Transverse colon (tissue), 4 donors: ENCODE results near the gene MYO1A. TPM values are rescaled to one million over a fixed set of nuclear protein-coding genes. Genes with fewer than 3 reads are reported as not detected.

Source experiments
- DNase-seq: peaks from one replicate; pipeline ENCODE4 v3.0.0-alpha.2; 2019
- H3K27ac ChIP-seq, 4 donors: fragments of 200-600 bp; sonication (generic); 2 replicates each; pipeline ENCODE4 v1.5.1; 2016 to 2018; ENCODE audit warnings: inconsistent platforms in 4 of 4
- H3K27me3 ChIP-seq: fragments of 200-600 bp; sonication (generic); 2 replicates; pipeline ENCODE4 v1.5.1; 2017; ENCODE audit warnings: inconsistent platforms
- H3K36me3 ChIP-seq, 4 donors: fragments of 200-600 bp; sonication (generic); 2 replicates each; pipeline ENCODE4 v1.5.1; 2017 to 2019; ENCODE audit warnings: inconsistent platforms in 4 of 4
- H3K4me1 ChIP-seq, 4 donors: fragments of 200-600 bp; sonication (generic); 2 replicates each; pipeline ENCODE4 v1.5.1; 2017 to 2020; ENCODE audit warnings: inconsistent platforms in 4 of 4
- H3K4me3 ChIP-seq, 4 donors: fragments of 200-600 bp; sonication (generic); 1 replicate in 1 of 4; 2 replicates in 3 of 4; pipeline versions ENCODE4 v1.5.1 to v1.6.1; 2017 to 2019; ENCODE audit warnings: inconsistent platforms in 4 of 4
- H3K9me3 ChIP-seq, 2 donors: fragments of 200-600 bp; sonication (generic); 2 replicates each; pipeline ENCODE4 v1.5.1; 2017 to 2019; ENCODE audit warnings: inconsistent platforms in 2 of 2
- EP300 ChIP-seq: sonication (generic); formaldehyde crosslinking; IDR thresholded peaks from one replicate; pipeline ENCODE4 v1.6.1; 2017; ENCODE audit warnings: antibody characterized with exemption, low read depth
- POLR2A ChIP-seq: fragments of 450-650 bp; IDR thresholded peaks from one replicate; pipeline ENCODE4 v1.6.1; 2016; ENCODE audit warnings: antibody characterized with exemption, mild to moderate bottlenecking, moderate library complexity
- POLR2AphosphoS5 ChIP-seq, 3 donors: sonication (generic); formaldehyde crosslinking; IDR thresholded peaks; one replicate each; pipeline ENCODE4 v1.6.1; 2016; ENCODE audit warnings: antibody characterized with exemption in 3 of 3
- WGBS, 2 donors: methylation state at CpG; one replicate each; pipeline ENCODE4 v1.1.5; 2018; ENCODE audit warnings: low coverage in 1 of 2; 5-methylcytosine and 5-hydroxymethylcytosine counted together
- in situ Hi-C, 4 donors: fragments of 200-750 bp; cut with MboI; loops; one replicate each; pipeline versions ENCODE4 v1.15.0 to v1.15.1; 2017; ENCODE audit warnings: low sequenced_read_pairs in 3 of 4, low pct_ligation_motif_present in 1 of 4, low pct_unique_long_range_greater_than_20kb in 1 of 4
- intact Hi-C: fragments of 100-400 bp; cut with DNase I; formaldehyde crosslinking; loops from one replicate; pipeline ENCODE4 v1.15.1; 2023; ENCODE audit warnings: low total_unique reads
- total RNA-seq, 4 donors: library from RNA; depleted of rRNA; stranded (reverse); fragments of >200 nt; gene quantifications; one replicate each; pipeline ENCODE4 v1.1.0, GENCODE V29; 2016
- TF ChIP-seq, protein P1 (sequence below), 5 experiments: fragments of 200-600 bp in 3 of 5; fragments of 450-650 bp in 2 of 5; sonication (generic) in 3 of 5; IDR thresholded peaks; 1 replicate in 2 of 5; 2 replicates in 3 of 5; pipeline ENCODE4 v1.5.1; 2016 to 2017; ENCODE audit warnings: antibody characterized with exemption in 5 of 5, inconsistent platforms in 3 of 5, mild to moderate bottlenecking in 2 of 5, moderate library complexity in 1 of 5

MYO1A gene
- total RNA-seq, 4 donors from 2014 or later: 118 to 234 (median 184) TPM

DNA sequence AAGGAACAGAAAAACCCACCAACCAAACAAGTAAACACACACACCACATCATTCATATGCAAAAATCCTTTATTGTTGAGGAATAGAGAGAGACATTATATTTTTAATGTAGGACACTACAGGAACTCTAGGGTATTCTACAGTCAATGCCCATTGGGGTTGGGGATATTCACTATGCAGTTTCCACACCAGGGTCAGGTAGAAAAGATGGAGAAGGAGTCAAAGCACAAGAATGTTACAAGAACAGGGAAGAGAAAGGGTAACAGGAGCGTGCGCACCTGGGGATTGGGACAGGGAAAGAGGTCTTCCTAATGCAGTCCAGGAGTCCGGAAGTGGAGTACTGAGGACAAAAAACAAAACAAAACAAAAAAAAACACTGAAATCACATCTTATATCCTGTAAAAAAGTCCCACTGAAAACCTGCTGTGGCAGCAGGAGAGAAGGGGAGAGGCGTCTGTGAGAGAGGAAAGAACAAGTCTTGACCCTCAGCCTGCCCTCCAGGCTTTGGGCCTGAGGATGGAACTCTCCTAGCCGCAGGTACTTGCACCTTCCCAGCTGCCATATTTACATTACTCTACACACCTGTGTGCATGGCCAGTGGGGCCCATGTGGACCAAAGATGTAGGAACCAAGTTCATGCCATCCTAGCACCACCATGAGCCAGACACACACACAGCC lies 39.8 kb downstream of the MYO1A start:
- intact Hi-C loops (loop anchor here (10.0 kb wide), 1 partner anchor 175 kb away; no protein-coding TSS in a partner anchor), in situ Hi-C loops (loop anchor here in 3 of 4 donors (10.0 kb wide), 3 partner anchors 45 to 165 kb away; partner anchors contain the start of gene MYO1A (in 1 of the 3))
- Histone ChIP-seq H3K9me3 (no peaks in the 10 kb centered on the region), H3K27ac (no peak overlapping the region), H3K27me3 (no peaks in the 10 kb centered on the region), H3K4me3 (no peak overlapping the region), H3K36me3 (no peaks in the 10 kb centered on the region), H3K4me1 (peaks cover 9 to 27% (median 21%) of the 10 kb centered on the region in 4 donors)
- TF ChIP-seq POLR2AphosphoS5 (IDR thresholded peaks at IDR 0.05) (no peak), POLR2A (no peak), EP300 (no peak)
- TF ChIP-seq, protein P1, sequence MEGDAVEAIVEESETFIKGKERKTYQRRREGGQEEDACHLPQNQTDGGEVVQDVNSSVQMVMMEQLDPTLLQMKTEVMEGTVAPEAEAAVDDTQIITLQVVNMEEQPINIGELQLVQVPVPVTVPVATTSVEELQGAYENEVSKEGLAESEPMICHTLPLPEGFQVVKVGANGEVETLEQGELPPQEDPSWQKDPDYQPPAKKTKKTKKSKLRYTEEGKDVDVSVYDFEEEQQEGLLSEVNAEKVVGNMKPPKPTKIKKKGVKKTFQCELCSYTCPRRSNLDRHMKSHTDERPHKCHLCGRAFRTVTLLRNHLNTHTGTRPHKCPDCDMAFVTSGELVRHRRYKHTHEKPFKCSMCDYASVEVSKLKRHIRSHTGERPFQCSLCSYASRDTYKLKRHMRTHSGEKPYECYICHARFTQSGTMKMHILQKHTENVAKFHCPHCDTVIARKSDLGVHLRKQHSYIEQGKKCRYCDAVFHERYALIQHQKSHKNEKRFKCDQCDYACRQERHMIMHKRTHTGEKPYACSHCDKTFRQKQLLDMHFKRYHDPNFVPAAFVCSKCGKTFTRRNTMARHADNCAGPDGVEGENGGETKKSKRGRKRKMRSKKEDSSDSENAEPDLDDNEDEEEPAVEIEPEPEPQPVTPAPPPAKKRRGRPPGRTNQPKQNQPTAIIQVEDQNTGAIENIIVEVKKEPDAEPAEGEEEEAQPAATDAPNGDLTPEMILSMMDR (IDR thresholded peaks at IDR 0.05): no peak
- WGBS, 2 donors: 92 to 100% methylated on average over 3 to 5 of the region's 5 CpGs
- DNase-seq: no peak

GRCh38 chr12:57008178-57008577 lies 41.8 kb downstream of the MYO1A start:
- H3K4me1 ChIP-seq: peaks cover 9 to 32% (median 23%) of the 10 kb centered on the region in 4 donors
- no peak overlapping the region for H3K4me3 ChIP-seq
- in situ Hi-C loops: loop anchor here in 2 of 4 donors (10.0 kb wide), 2 partner anchors 47 to 57 kb away; partner anchors contain the start of gene MYO1A (in 1 of the 2)
- H3K27ac ChIP-seq: peak overlapping the region; percentile 33 to 66 (median 52)
- DNase-seq: no peak
- no peaks in the 10 kb centered on the region for H3K9me3 ChIP-seq
- H3K27me3 ChIP-seq: no peaks in the 10 kb centered on the region
- TF ChIP-seq POLR2AphosphoS5 (IDR thresholded peaks at IDR 0.05) (no peak), POLR2A (no peak)
- TF ChIP-seq, protein P1 (IDR thresholded peaks at IDR 0.05): peak; percentile 58 to 76 (median 64)
- peaks cover 0 to 3% (median 0%) of the 10 kb centered on the region in 4 donors for H3K36me3 ChIP-seq
- intact Hi-C loops: loop anchor here (10.0 kb wide), 1 partner anchor 177 kb away; no protein-coding TSS in a partner anchor

DNA sequence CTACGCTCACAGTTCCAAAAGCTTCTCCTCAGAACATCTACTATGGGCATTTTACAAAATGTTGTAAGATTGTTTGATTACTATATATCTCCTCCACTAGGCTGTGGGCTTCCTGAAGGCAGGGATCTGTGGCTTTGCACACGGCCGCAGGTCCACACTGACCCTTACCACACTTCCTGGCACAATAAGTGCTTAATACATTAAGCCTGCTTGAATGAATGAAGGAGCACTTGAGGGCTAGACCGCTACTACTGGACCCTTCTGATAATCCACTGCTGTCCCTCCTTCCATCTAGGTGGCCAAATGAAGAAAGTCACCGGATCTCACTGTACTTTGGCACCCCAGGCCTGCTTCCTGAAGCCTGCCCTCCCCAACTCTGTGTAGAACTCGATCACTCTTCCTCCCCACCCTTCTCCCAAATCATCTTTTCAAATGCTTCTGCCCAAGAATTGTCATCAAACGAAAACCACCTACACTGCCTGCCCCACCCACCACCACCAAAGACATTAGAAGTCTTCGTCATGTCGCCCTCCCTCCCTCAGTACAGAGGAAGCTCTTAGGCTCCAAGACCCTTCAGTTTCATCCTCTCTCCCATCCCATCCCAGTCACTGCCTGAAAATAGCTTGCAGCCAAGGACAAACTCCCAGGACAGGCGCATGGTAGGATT lies 43.0 kb downstream of the MYO1A start:
- 50 to 58% methylated on average over 2 to 10 of the region's 10 CpGs for WGBS, 2 donors
- no peak for DNase-seq
- peak overlapping the region; percentile 24 to 86 (median 78) for H3K27ac ChIP-seq
- intact Hi-C loops: loop anchor here (2.0 to 10.0 kb wide), 2 partner anchors 56 to 178 kb away; no protein-coding TSS in a partner anchor
- peak overlapping the region in 2 of 4 donors; percentile 77 to 86 for H3K4me3 ChIP-seq
- in situ Hi-C loops: loop anchor here in 2 of 4 donors (10.0 kb wide), 2 partner anchors 48 to 58 kb away; partner anchors contain the start of gene MYO1A (in 1 of the 2)
- no peaks in the 10 kb centered on the region for H3K9me3 ChIP-seq
- H3K36me3 ChIP-seq: peaks cover 0 to 9% (median 4%) of the 10 kb centered on the region in 4 donors
- peaks cover 9 to 33% (median 25%) of the 10 kb centered on the region in 4 donors for H3K4me1 ChIP-seq
- TF ChIP-seq POLR2AphosphoS5 (IDR thresholded peaks at IDR 0.05) (no peak), POLR2A (no peak), EP300 (no peak)
- TF ChIP-seq, protein P1 (IDR thresholded peaks at IDR 0.05): no peak
- H3K27me3 ChIP-seq: no peaks in the 10 kb centered on the region
